ENCODE measurements around the gene TRAF3IP3.
A peak's percentile ranks its signal among the peaks of the same experiment; 100 is the strongest.

TRAF3IP3 gene

DNA sequence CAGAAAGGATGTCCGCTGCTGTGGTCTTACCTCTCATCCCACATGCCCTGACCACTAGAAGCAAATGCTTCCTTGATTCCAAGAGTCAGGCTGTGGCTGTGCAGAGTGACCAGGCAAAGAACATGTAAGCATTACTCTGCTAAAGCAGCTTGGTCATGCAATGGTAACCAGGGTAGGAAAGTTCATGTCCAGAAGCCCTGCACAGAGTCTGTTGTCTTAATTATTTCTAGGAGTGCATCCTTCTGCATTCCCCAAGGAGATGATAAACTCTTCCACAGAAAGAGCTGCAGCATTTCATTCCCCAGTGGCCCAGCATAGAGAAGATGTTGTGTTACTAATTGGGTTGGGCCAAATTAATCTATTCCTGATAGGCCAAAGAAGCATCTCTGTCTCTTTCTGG, 61.8 kb downstream of the TRAF3IP3 start:
- no peak overlapping the region for H4K8ac ChIP-seq (ENCODE audit: low read length)
- H3K4me1 ChIP-seq (ENCODE audit: control insufficient read depth, insufficient read depth, low read depth, low read length): peaks cover 2% of the 10 kb centered on the region
- no peak overlapping the region for H2BK5ac ChIP-seq (ENCODE audit: low read depth, low read length, poor library complexity, severe bottlenecking)
- H3K4me3 ChIP-seq (ENCODE audit: insufficient read depth in 1 of 2, low read depth in 1 of 2, low read length in 2 of 2): no peak overlapping the region
- no peaks in the 10 kb centered on the region for H3K79me1 ChIP-seq (replicated peaks; ENCODE audit: low read length, poor library complexity, severe bottlenecking)
- H3K36me3 ChIP-seq (ENCODE audit: control insufficient read depth in 1 of 2, insufficient read depth in 2 of 2, low read depth in 1 of 2, low read length in 2 of 2): no peaks in the 10 kb centered on the region
- peaks cover 0 to 4% of the 10 kb centered on the region in 2 experiments for H3K27me3 ChIP-seq (ENCODE audit: control insufficient read depth in 1 of 2, insufficient read depth in 1 of 2, low read length in 2 of 2)
- H2AK5ac ChIP-seq (ENCODE audit: low read length, severe bottlenecking): no peak overlapping the region
- DNase-seq: no peak
- H2AFZ ChIP-seq (ENCODE audit: low read depth, low read length): no peak overlapping the region
- WGBS: 100% methylated on average over 1 of the region's 1 CpG
- H3K27ac ChIP-seq (ENCODE audit: low read length, poor library complexity, severe bottlenecking): no peak overlapping the region
- no peak overlapping the region for H4K91ac ChIP-seq (ENCODE audit: low read length)
- H3K18ac ChIP-seq (ENCODE audit: low read depth in 1 of 2, low read length in 2 of 2): no peak overlapping the region
- no peak overlapping the region for H2BK15ac ChIP-seq (ENCODE audit: low read depth, poor library complexity, severe bottlenecking)
- no peak overlapping the region for H3K14ac ChIP-seq (ENCODE audit: low read length in 2 of 2)
- H3K4ac ChIP-seq (ENCODE audit: low read depth in 1 of 2, low read length in 2 of 2): no peak overlapping the region
- no peak overlapping the region for H3K9ac ChIP-seq (ENCODE audit: low read length)
- no peak overlapping the region for H3K4me2 ChIP-seq (ENCODE audit: low read length, poor library complexity, severe bottlenecking)
- no peaks in the 10 kb centered on the region for H3K9me3 ChIP-seq (ENCODE audit: control insufficient read depth, low read length)
- H2BK120ac ChIP-seq (ENCODE audit: low read depth, low read length): no peak overlapping the region
- H2BK12ac ChIP-seq (ENCODE audit: low read length in 2 of 2): no peak overlapping the region
- H3K23ac ChIP-seq (ENCODE audit: low read length in 2 of 2): no peak overlapping the region

GRCh38 chr1:209819058-209819457, 63.2 kb downstream of the TRAF3IP3 start:
- Histone ChIP-seq H3K27me3 (ENCODE audit: control insufficient read depth in 1 of 2, insufficient read depth in 1 of 2, low read length in 2 of 2) (peaks cover 0 to 4% of the 10 kb centered on the region in 2 experiments), H3K9me3 (ENCODE audit: control insufficient read depth, low read length) (no peaks in the 10 kb centered on the region), H4K8ac (ENCODE audit: low read length) (no peak overlapping the region), H3K4me2 (ENCODE audit: low read length, poor library complexity, severe bottlenecking) (no peak overlapping the region), H2BK5ac (ENCODE audit: low read depth, low read length, poor library complexity, severe bottlenecking) (no peak overlapping the region), H2AFZ (ENCODE audit: low read depth, low read length) (no peak overlapping the region), H3K4ac (ENCODE audit: low read depth in 1 of 2, low read length in 2 of 2) (no peak overlapping the region), H4K91ac (ENCODE audit: low read length) (no peak overlapping the region), H3K23ac (ENCODE audit: low read length in 2 of 2) (peak overlapping the region in 1 of 2 experiments; percentile 74), H3K18ac (ENCODE audit: low read depth in 1 of 2, low read length in 2 of 2) (no peak overlapping the region), H3K79me1 (replicated peaks; ENCODE audit: low read length, poor library complexity, severe bottlenecking) (no peaks in the 10 kb centered on the region), H3K36me3 (ENCODE audit: control insufficient read depth in 1 of 2, insufficient read depth in 2 of 2, low read depth in 1 of 2, low read length in 2 of 2) (no peaks in the 10 kb centered on the region), H3K4me1 (ENCODE audit: control insufficient read depth, insufficient read depth, low read depth, low read length) (peaks cover 2% of the 10 kb centered on the region), H2BK120ac (ENCODE audit: low read depth, low read length) (no peak overlapping the region), H3K14ac (ENCODE audit: low read length in 2 of 2) (no peak overlapping the region), H3K27ac (ENCODE audit: low read length, poor library complexity, severe bottlenecking) (no peak overlapping the region), H3K4me3 (ENCODE audit: insufficient read depth in 1 of 2, low read depth in 1 of 2, low read length in 2 of 2) (no peak overlapping the region), H2BK12ac (ENCODE audit: low read length in 2 of 2) (no peak overlapping the region), H3K9ac (ENCODE audit: low read length) (no peak overlapping the region), H2BK15ac (ENCODE audit: low read depth, poor library complexity, severe bottlenecking) (no peak overlapping the region), H2AK5ac (ENCODE audit: low read length, severe bottlenecking) (no peak overlapping the region)
- DNase-seq: no peak
- 29% methylated on average over 1 of the region's 1 CpG for WGBS

DNA sequence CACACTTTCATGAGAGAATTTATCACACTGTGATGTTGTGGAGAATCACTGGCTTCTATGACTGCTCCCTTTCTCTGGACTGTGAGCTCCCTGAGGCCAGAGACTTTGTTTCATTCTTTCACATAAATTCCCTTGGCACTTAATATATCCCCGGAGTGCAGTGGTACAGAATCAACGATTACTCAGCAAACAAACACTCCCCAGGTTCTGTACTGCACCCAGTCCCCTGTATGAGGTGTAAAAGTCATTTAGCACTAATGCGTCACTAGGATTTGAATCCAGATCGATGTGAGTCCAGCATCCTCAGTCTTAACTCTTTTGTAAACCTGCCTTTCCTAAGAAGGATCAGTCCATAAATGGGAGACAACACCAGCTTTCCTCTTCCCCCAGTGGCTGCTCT, 65.1 kb downstream of the TRAF3IP3 start:
- 86% methylated on average over 4 of the region's 4 CpGs for WGBS
- no peak overlapping the region for H3K14ac ChIP-seq (ENCODE audit: low read length in 2 of 2)
- H3K18ac ChIP-seq (ENCODE audit: low read depth in 1 of 2, low read length in 2 of 2): no peak overlapping the region
- no peak overlapping the region for H4K8ac ChIP-seq (ENCODE audit: low read length)
- peaks cover 2% of the 10 kb centered on the region for H3K4me1 ChIP-seq (ENCODE audit: control insufficient read depth, insufficient read depth, low read depth, low read length)
- no peak overlapping the region for H3K4me3 ChIP-seq (ENCODE audit: insufficient read depth in 1 of 2, low read depth in 1 of 2, low read length in 2 of 2)
- no peaks in the 10 kb centered on the region for H3K9me3 ChIP-seq (ENCODE audit: control insufficient read depth, low read length)
- H2BK15ac ChIP-seq (ENCODE audit: low read depth, poor library complexity, severe bottlenecking): no peak overlapping the region
- H3K27me3 ChIP-seq (ENCODE audit: control insufficient read depth in 1 of 2, insufficient read depth in 1 of 2, low read length in 2 of 2): peaks cover 0 to 4% of the 10 kb centered on the region in 2 experiments
- no peak overlapping the region for H3K9ac ChIP-seq (ENCODE audit: low read length)
- H3K27ac ChIP-seq (ENCODE audit: low read length, poor library complexity, severe bottlenecking): no peak overlapping the region
- no peak overlapping the region for H3K4me2 ChIP-seq (ENCODE audit: low read length, poor library complexity, severe bottlenecking)
- H2BK120ac ChIP-seq (ENCODE audit: low read depth, low read length): no peak overlapping the region
- H3K79me1 ChIP-seq (replicated peaks; ENCODE audit: low read length, poor library complexity, severe bottlenecking): no peaks in the 10 kb centered on the region
- H3K23ac ChIP-seq (ENCODE audit: low read length in 2 of 2): no peak overlapping the region
- H3K36me3 ChIP-seq (ENCODE audit: control insufficient read depth in 1 of 2, insufficient read depth in 2 of 2, low read depth in 1 of 2, low read length in 2 of 2): no peaks in the 10 kb centered on the region
- no peak overlapping the region for H2AFZ ChIP-seq (ENCODE audit: low read depth, low read length)
- H2BK5ac ChIP-seq (ENCODE audit: low read depth, low read length, poor library complexity, severe bottlenecking): no peak overlapping the region
- no peak overlapping the region for H2AK5ac ChIP-seq (ENCODE audit: low read length, severe bottlenecking)
- no peak overlapping the region for H4K91ac ChIP-seq (ENCODE audit: low read length)
- H2BK12ac ChIP-seq (ENCODE audit: low read length in 2 of 2): no peak overlapping the region
- no peak for DNase-seq
- H3K4ac ChIP-seq (ENCODE audit: low read depth in 1 of 2, low read length in 2 of 2): no peak overlapping the region

- Histone ChIP-seq H4K8ac (ENCODE audit: low read length) (no peak overlapping the region), H3K27me3 (ENCODE audit: control insufficient read depth in 1 of 2, insufficient read depth in 1 of 2, low read length in 2 of 2) (peaks cover 0 to 4% of the 10 kb centered on the region in 2 experiments), H3K4me3 (ENCODE audit: insufficient read depth in 1 of 2, low read depth in 1 of 2, low read length in 2 of 2) (peak overlapping the region in 1 of 2 experiments; percentile 50), H3K14ac (ENCODE audit: low read length in 2 of 2) (no peak overlapping the region), H3K18ac (ENCODE audit: low read depth in 1 of 2, low read length in 2 of 2) (no peak overlapping the region), H3K36me3 (ENCODE audit: control insufficient read depth in 1 of 2, insufficient read depth in 2 of 2, low read depth in 1 of 2, low read length in 2 of 2) (no peaks in the 10 kb centered on the region), H3K9ac (ENCODE audit: low read length) (peak overlapping the region; percentile 77), H2BK5ac (ENCODE audit: low read depth, low read length, poor library complexity, severe bottlenecking) (no peak overlapping the region), H3K79me1 (replicated peaks; ENCODE audit: low read length, poor library complexity, severe bottlenecking) (no peaks in the 10 kb centered on the region), H3K27ac (ENCODE audit: low read length, poor library complexity, severe bottlenecking) (no peak overlapping the region), H2BK120ac (ENCODE audit: low read depth, low read length) (no peak overlapping the region), H2BK12ac (ENCODE audit: low read length in 2 of 2) (peak overlapping the region in 1 of 2 experiments; percentile 74), H3K23ac (ENCODE audit: low read length in 2 of 2) (no peak overlapping the region), H3K4me2 (ENCODE audit: low read length, poor library complexity, severe bottlenecking) (peak overlapping the region; percentile 51), H3K4me1 (ENCODE audit: control insufficient read depth, insufficient read depth, low read depth, low read length) (peaks cover 2% of the 10 kb centered on the region), H2BK15ac (ENCODE audit: low read depth, poor library complexity, severe bottlenecking) (no peak overlapping the region), H2AFZ (ENCODE audit: low read depth, low read length) (no peak overlapping the region), H4K91ac (ENCODE audit: low read length) (no peak overlapping the region), H3K9me3 (ENCODE audit: control insufficient read depth, low read length) (no peaks in the 10 kb centered on the region), H2AK5ac (ENCODE audit: low read length, severe bottlenecking) (no peak overlapping the region), H3K4ac (ENCODE audit: low read depth in 1 of 2, low read length in 2 of 2) (no peak overlapping the region)
- no peak for DNase-seq
- 82% methylated on average over 6 of the region's 7 CpGs for WGBS
These were observed 66.9 kb downstream of the TRAF3IP3 start for GRCh38 chr1:209822706-209823105.

Data from mesenchymal stem cell (in vitro differentiated cells and primary cell).